NCI-H345 treated with DMSO at 0.1 percent for 48 hours (cell line): ENCODE measurements around the gene PTMA.
"Not testable (repeated sequence)": the region's sequence is repeated elsewhere in the genome, so short reads cannot be mapped to it uniquely, and the experiment has no call there.

ENCODE experiments used
- DNase-seq: peaks from one replicate; lab custom pipeline; 2025; ENCODE audit not compliant: unreplicated experiment; lab: John Stamatoyannopoulos, UW

The PTMA gene

GRCh38 chr2:231714639-231715498 lies 6.5 kb downstream of the PTMA start:
- peak; percentile 74 for DNase-seq

DNA sequence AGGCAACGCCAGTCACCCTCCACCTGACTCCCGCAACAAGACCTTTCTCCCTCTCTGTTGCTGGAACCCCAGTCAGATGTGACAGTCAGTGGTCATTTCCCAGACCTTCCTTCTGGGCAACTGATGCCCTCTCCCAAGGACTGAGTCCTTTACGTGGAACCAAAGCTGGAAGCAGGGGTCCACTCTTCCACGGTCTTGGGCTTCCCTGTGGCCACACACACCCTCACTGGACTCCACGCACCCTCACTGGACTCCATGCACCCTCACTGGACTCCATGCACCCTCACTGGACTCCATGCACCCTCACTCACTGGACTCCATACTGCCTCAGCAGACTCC lies 7.1 kb downstream of the PTMA start:
- no peak for DNase-seq

GRCh38 chr2:231715988-231716616 lies 7.8 kb downstream of the PTMA start:
- DNase-seq, result no peak

- no peak for DNase-seq
Observed at GRCh38 chr2:231716666-231717280, 8.4 kb downstream of the PTMA start.

DNA sequence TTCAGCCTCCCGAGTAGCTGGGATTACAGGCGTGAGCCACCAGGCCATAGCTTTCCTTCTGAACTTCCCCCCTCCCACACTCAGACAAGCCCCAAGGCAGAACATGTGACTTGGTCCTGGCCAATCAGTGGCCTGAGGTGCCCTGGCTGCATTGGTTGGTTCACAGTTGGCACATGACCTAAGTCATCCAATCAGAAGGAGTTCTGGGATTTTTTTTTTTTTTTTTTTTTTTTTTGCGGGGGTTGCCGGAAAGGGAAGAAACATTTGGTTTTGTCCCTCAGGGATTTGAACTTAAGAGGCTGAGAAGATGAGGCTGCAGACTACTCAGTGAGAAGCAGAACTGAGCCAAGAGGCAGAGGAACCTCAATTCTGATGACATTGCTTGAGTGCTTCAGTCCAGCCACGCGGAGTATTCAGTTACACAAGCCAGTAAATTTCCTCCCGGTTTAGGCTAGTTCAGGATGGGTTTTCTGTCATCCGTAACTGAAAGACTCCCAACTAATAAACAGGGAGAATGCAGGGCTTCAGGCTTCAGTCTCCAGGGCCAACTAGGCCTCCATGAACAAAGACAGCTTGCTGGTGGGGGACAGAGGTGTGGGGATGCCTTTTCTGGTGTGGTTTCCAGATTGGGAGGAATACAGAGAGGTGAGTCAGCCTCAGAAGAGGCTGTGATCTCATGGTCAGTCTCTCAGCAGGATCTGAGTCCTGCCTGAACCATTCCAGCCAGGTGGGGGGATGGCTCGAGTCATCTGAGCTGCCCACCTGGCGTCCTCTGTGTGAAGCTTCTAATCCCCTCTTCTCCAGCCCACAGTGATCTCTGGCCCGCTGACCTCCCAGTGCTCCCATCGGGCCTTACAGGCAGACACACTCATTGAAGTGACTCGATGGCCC lies 9.2 kb downstream of the PTMA start:
- DNase-seq, result no peak

- DNase-seq, result no peak
Observed at GRCh38 chr2:231718799-231719198, 10.5 kb downstream of the PTMA start.

- no peak for DNase-seq
Observed at GRCh38 chr2:231720292-231720986, 12.1 kb downstream of the PTMA start.

DNA sequence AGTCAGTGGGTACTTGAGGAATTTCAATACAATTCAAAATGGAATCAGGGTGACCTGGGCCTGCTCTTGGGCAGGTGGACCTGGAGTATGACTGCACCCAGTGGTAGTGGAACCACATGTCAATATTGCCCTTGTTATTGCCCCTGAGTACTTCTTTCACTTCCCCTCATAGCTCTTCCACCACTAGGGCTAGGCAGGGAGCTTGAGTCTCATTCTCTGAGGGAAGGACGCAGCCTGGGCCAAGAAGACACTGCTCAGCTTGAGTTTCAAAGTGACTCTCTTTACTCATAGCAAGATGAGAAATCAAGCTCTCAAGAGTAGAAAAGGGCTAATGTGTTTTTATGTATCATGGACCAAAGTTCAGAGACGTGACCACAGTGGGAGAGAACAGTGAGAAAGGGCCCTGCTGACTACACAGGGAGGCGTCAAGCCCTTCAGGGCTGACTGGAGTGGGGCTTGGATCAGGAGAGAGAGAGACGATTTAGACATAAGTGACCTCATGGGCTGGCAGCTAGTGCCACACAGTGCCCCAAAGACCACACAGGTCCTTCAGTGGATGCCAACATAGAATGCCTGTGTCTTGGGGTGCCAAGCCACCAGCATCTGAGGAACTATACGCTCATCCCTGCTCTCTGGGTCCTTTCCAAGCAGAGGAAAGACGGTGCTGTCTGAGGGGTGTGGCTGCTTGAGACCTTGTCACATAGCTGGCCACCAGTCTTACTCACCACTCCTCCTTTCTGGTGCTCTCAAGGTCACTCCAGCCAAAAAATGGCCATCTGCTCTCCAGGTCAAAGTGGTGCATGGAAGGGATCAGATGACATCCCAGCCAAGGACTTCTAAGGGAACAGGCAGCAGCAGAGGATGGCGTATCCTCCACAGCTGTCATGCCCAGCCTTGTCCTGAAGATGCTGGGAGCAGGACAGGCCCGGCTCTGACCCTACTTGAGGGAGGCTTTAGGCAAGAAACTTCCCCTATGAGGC lies 13.0 kb downstream of the PTMA start:
- no peak for DNase-seq

- no peak for DNase-seq
Observed at GRCh38 chr2:231722721-231723307, 14.5 kb downstream of the PTMA start.

GRCh38 chr2:231725476-231725875 lies 17.2 kb downstream of the PTMA start:
- no peak for DNase-seq

DNA sequence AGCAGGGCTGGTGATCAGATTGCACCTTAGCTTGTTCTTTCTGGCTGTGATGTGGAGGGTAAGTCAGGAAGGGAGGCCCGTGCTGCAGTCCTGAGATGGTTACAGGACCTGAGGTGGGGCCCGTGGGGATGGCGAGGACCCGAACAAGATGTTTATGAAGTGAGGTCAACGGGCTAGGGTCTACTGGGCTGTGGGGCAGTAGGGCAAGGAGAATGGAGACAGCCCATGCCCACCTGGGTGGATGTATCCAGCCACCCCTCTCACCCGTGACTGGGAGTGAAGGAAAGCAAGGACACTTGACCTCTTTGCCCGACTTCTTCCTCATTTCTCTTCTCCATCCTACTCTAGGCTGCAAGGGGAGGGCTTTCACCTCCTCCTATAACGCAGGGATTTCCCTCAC lies 18.0 kb downstream of the PTMA start:
- no peak for DNase-seq

DNA sequence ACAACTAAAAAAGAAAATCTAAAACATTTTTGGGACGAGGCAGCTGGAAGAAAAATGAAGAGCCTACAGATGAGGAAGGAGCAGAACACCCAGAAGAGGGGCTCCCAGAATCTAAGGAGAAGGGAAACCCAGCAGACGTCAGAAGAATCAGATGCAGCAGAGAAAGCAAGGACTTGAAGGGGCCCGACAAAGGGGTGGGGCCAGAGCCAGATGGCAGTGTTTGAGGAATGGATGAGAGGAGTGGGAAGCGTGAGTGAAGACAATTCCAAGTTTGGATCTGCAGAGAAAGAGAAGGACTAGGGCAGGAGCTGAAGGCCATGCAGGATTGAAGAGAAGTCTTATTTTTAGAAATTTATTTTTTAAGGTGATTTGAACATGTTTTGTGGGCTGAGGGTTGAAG lies 19.3 kb downstream of the PTMA start:
- no peak for DNase-seq

DNA sequence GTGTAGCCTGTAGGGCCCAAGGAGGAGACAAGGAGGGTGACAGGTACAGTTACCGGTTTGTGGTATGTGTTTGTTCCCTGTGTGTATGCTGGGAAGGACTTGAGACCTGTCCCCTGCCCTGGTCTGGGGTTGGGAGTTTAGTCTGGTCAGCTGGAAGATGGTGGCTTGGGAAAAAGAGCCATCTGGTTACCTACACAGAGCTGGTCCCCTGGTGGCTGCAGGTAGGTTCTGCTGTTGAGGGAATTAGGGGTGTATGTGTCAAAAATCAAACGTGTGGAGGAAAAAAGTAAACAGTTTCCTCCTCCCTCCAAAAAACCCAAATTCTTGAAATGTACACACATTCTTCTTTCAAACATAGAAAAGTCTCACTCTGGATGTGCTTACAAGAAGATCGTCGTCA lies 24.3 kb downstream of the PTMA start:
- DNase-seq, result no peak

- DNase-seq, result no peak
Observed at GRCh38 chr2:231737761-231738160, 29.4 kb downstream of the PTMA start.

DNA sequence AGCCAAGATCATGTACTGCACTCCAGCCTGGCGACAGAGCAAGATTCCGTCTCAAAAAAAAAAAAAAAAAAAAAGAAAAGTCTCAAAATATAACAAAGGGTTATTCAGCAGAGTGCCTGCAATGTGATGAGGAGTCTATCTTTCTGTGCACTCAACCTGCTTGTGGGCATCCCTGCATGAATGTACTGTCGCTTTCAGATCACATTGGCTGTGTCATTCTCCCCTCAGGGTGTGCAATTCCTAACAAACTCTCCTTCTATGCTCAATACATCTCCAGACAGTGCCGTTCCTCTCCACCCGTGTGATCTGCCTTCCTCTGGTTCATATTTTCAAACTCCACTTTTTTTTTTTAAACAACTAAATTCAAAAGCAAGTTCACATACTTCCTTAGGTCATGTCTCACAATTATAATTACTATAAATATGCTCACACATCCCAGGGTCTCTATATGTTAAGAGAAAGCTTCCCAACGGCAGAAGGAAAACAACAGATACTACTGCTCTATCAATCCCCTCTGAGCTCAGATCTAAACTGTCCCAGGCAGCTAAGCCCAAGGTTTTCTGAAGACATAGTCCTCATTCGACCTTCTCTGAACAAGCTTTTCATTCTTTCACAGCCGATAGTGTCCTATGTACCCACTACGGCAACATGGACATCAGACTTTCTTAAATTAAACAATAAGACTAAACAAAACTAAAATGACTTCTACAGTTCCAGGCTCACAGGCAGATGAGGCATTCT lies 35.2 kb downstream of the PTMA start:
- DNase-seq, result no peak

- DNase-seq, result no peak
Observed at GRCh38 chr2:231745303-231746038, 37.1 kb downstream of the PTMA start.

GRCh38 chr2:231748153-231748896 lies 40.0 kb downstream of the PTMA start:
- not testable (repeated sequence) for DNase-seq
